DND-41 (cell line): ENCODE results near the gene NCAN.

ENCODE experiments used
- EZH2 ChIP-seq: IDR thresholded peaks from 3 replicates; pipeline ENCODE4 v1.6.1; 2012; ENCODE audit warnings: borderline replicate concordance, low read depth, mild to moderate bottlenecking, moderate library complexity, low read length, inconsistent platforms; ENCODE audit not compliant: severe bottlenecking
- TF ChIP-seq, protein P1 (sequence below): IDR thresholded peaks from 2 replicates; pipeline ENCODE4 v1.5.1; 2012; ENCODE audit warnings: borderline replicate concordance, low read length, moderate library complexity, mild to moderate bottlenecking; ENCODE audit not compliant: poor library complexity, severe bottlenecking; ENCODE audit errors: extremely low read depth

DNA sequence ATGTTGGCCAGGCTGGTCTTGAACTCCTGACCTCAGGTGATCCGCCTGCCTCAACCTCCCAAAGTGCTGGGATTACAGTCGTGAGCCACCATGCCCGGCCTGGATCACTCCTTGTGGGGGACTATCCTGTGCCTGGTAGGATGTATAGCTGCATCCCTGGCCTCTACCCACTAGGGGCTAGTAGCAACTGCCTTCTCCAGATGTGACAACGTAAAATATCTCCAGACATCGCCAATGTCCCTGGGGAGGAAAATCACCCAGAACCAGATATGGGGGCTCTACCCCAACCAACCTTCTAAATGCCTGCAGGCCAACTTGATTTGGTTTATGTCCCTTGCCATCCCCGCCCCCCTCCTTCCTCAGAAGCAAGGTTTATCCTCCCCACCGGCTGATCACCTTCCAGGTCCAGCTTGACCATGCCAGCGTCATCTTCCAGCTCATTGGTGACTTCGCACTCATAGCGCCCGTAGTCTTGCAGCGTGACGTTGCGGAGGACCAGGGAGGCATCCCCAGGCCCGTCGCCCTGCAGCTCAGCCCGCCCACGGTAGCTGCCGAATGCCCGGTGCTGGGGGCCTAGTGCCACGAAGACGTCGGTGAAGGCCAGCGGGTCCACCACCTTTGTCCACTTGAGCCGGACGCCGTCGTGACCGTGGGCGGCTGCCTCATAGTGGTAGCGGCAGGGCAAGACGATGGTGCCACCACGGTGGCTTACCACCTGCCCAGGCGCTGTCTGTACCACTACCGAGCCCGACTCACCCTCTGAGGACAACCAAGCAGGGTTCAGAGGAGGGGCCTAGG, 48.9 kb downstream of the NCAN start:
- TF ChIP-seq, protein P1, sequence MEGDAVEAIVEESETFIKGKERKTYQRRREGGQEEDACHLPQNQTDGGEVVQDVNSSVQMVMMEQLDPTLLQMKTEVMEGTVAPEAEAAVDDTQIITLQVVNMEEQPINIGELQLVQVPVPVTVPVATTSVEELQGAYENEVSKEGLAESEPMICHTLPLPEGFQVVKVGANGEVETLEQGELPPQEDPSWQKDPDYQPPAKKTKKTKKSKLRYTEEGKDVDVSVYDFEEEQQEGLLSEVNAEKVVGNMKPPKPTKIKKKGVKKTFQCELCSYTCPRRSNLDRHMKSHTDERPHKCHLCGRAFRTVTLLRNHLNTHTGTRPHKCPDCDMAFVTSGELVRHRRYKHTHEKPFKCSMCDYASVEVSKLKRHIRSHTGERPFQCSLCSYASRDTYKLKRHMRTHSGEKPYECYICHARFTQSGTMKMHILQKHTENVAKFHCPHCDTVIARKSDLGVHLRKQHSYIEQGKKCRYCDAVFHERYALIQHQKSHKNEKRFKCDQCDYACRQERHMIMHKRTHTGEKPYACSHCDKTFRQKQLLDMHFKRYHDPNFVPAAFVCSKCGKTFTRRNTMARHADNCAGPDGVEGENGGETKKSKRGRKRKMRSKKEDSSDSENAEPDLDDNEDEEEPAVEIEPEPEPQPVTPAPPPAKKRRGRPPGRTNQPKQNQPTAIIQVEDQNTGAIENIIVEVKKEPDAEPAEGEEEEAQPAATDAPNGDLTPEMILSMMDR = no peak
- no peak for TF ChIP-seq EZH2
